Mucosa of rectum (tissue), 2 donors: Measurements from ENCODE around the gene AURKA.

ENCODE experiments used
- H3K27ac ChIP-seq, 2 donors: one replicate each; pipeline ENCODE4 v1.7.0; 2013; ENCODE audit warnings: inconsistent platforms in 2 of 2, low read depth in 2 of 2, low read length in 2 of 2
- H3K27me3 ChIP-seq, 2 donors: one replicate each; pipeline ENCODE4 v1.7.0; 2013; ENCODE audit warnings: low read length in 2 of 2; ENCODE audit not compliant: control insufficient read depth in 2 of 2, insufficient read depth in 2 of 2
- H3K36me3 ChIP-seq, 2 donors: one replicate each; pipeline ENCODE4 v1.7.0; 2013; ENCODE audit warnings: low read length in 2 of 2; ENCODE audit not compliant: control insufficient read depth in 2 of 2, insufficient read depth in 2 of 2
- H3K4me1 ChIP-seq, 2 donors: one replicate each; pipeline ENCODE4 v1.7.0; 2013; ENCODE audit warnings: low read length in 2 of 2, mild to moderate bottlenecking in 1 of 2; ENCODE audit not compliant: control insufficient read depth in 2 of 2, insufficient read depth in 2 of 2
- H3K4me3 ChIP-seq, 2 donors: one replicate each; pipeline ENCODE4 v1.7.0; 2013; ENCODE audit warnings: low read length in 2 of 2
- H3K9ac ChIP-seq, 2 donors: one replicate each; pipeline ENCODE4 v1.7.0; 2013; ENCODE audit warnings: low read length in 2 of 2, low read depth in 1 of 2, mild to moderate bottlenecking in 1 of 2
- H3K9me3 ChIP-seq, 2 donors: one replicate each; pipeline ENCODE4 v1.7.0; 2013; ENCODE audit warnings: low read length in 2 of 2; ENCODE audit not compliant: control insufficient read depth in 2 of 2
- donor health status: healthy.
- donor health status: Normal muscosa, but diverticular disease.

Gene AURKA

GRCh38 chr20:56363491-56363890 lies 28.5 kb downstream of the AURKA start:
- Histone ChIP-seq H3K9ac (no peak overlapping the region), H3K4me1 (peaks cover 6 to 8% of the 10 kb centered on the region in 2 donors), H3K27ac (no peak overlapping the region), H3K27me3 (no peaks in the 10 kb centered on the region), H3K9me3 (no peaks in the 10 kb centered on the region), H3K36me3 (peaks cover 6 to 13% of the 10 kb centered on the region in 2 donors), H3K4me3 (no peak overlapping the region)

GRCh38 chr20:56362833-56363413 lies 29.1 kb downstream of the AURKA start:
- no peaks in the 10 kb centered on the region for H3K27me3 ChIP-seq
- no peak overlapping the region for H3K27ac ChIP-seq
- peaks cover 6 to 8% of the 10 kb centered on the region in 2 donors for H3K4me1 ChIP-seq
- H3K9me3 ChIP-seq, result no peaks in the 10 kb centered on the region
- H3K4me3 ChIP-seq, result no peak overlapping the region
- H3K36me3 ChIP-seq, result peaks cover 6 to 13% of the 10 kb centered on the region in 2 donors
- H3K9ac ChIP-seq, result no peak overlapping the region

DNA sequence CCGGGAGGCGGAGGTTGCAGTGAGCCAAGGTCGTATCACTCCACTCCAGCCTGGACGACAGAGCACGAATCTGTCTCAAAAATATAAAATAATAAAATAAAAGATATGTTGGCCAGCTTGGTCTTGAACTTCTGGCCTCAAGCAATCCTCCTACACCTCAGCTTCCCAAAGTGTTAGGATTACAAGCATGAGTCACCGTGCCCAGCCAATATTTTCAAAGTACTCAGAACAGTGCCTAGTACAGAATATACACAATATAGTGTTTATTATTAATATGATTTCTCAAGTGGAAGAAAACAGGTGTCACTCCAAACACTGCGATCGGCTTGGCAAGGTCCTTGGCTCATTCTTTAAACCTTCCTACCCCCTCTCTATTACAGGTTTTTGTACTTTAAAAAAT lies 30.1 kb downstream of the AURKA start:
- Histone ChIP-seq H3K4me1 (peaks cover 6 to 8% of the 10 kb centered on the region in 2 donors), H3K36me3 (peaks cover 6 to 11% of the 10 kb centered on the region in 2 donors)

GRCh38 chr20:56360908-56361205 lies 31.2 kb downstream of the AURKA start:
- Histone ChIP-seq H3K4me1 (peaks cover 6 to 8% of the 10 kb centered on the region in 2 donors), H3K9me3 (no peaks in the 10 kb centered on the region), H3K27me3 (no peaks in the 10 kb centered on the region), H3K36me3 (peaks cover 0 to 3% of the 10 kb centered on the region in 2 donors), H3K4me3 (no peak overlapping the region), H3K9ac (no peak overlapping the region), H3K27ac (no peak overlapping the region)

More for the DNA sequence above, 30.1 kb downstream of the AURKA start:
- Histone ChIP-seq H3K4me3 (no peak overlapping the region), H3K27me3 (no peaks in the 10 kb centered on the region), H3K27ac (no peak overlapping the region), H3K9ac (no peak overlapping the region), H3K9me3 (no peaks in the 10 kb centered on the region)

GRCh38 chr20:56360133-56360907 lies 31.7 kb downstream of the AURKA start:
- Histone ChIP-seq H3K4me3 (peak overlapping the region; percentile 79 to 88), H3K9ac (peak overlapping the region in 1 of 2 donors; percentile 83), H3K27me3 (no peaks in the 10 kb centered on the region), H3K4me1 (peaks cover 6 to 8% of the 10 kb centered on the region in 2 donors), H3K9me3 (no peaks in the 10 kb centered on the region), H3K27ac (peak overlapping the region in 1 of 2 donors; percentile 38), H3K36me3 (peaks cover 0 to 2% of the 10 kb centered on the region in 2 donors)

DNA sequence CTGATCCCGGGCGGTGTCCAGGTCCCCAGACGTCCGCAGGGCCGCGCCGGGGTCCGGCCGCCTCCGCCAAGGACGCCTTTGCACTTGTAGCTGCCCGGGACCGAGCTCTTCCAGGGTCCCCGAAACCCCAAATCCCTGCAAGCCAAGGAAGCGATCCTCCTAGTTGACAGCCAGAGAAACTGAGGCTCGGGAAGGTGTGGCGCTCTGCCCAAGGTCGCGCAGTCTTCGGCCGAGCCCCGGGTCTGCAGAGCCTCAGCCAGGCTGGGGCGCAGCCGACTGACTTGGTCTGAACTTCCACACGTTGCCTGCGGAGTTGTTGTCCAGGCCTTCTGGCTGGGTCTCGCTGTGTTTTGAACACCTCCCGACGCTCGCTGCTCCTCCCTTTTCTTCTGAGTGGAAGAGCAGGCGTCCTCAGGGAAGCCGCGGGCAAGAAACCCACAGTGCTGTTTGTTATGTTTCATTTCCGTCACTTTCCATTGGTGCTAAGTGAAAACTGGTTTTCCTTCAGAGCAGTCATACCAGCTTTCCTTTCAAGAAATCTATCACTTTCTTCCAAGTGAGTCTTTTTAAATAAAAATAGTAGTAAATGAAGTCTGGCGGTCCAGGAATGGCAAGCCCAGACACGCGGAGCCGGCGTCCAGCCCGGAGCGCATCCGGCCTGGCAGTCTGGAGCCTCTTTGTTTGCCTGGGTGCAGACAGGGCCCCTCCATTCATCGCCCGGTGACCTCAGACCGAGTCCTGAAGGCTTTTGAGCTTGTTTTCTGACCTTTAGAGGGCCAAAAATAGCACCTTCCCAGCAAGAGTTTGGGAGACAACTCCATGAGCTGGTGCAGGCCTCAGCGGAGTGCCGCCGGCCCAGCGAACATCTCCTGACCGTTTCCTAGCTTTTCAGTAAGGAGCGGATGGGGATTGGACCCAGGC lies 32.5 kb downstream of the AURKA start:
- peak overlapping the region; percentile 79 to 88 for H3K4me3 ChIP-seq
- H3K9ac ChIP-seq, result peak overlapping the region; percentile 65 to 83
- no peaks in the 10 kb centered on the region for H3K36me3 ChIP-seq
- H3K4me1 ChIP-seq, result peaks cover 6 to 8% of the 10 kb centered on the region in 2 donors
- H3K9me3 ChIP-seq, result no peaks in the 10 kb centered on the region
- H3K27ac ChIP-seq, result peak overlapping the region; percentile 0 to 48
- H3K27me3 ChIP-seq, result no peaks in the 10 kb centered on the region

- H3K4me3 ChIP-seq, result peak within 1 kb of the TSS; percentile 79 to 88
- peak within 1 kb of the TSS; percentile 65 to 83 for H3K9ac ChIP-seq
- H3K4me1 ChIP-seq, result peaks cover 6 to 8% of the 10 kb centered on the region in 2 donors
- no peaks in the 10 kb centered on the region for H3K9me3 ChIP-seq
- no peaks in the 10 kb centered on the region for H3K36me3 ChIP-seq
- H3K27ac ChIP-seq, result peak within 1 kb of the TSS; percentile 0 to 48
- H3K27me3 ChIP-seq, result no peaks in the 10 kb centered on the region
Measured at GRCh38 chr20:56358600-56359211, 33.3 kb downstream of the AURKA start, which contains the start of gene FAM210B. Gene FAM210B, plus strand, starts transcription at chr20:56358974. Its CDS starts 32 bp downstream, at chr20:56359006.

GRCh38 chr20:56358070-56358469 lies 33.9 kb downstream of the AURKA start:
- Histone ChIP-seq H3K9ac (no peak overlapping the region), H3K36me3 (no peaks in the 10 kb centered on the region), H3K4me1 (peaks cover 6 to 8% of the 10 kb centered on the region in 2 donors), H3K9me3 (no peaks in the 10 kb centered on the region), H3K4me3 (peak overlapping the region in 1 of 2 donors; percentile 79), H3K27ac (no peak overlapping the region), H3K27me3 (no peaks in the 10 kb centered on the region)

DNA sequence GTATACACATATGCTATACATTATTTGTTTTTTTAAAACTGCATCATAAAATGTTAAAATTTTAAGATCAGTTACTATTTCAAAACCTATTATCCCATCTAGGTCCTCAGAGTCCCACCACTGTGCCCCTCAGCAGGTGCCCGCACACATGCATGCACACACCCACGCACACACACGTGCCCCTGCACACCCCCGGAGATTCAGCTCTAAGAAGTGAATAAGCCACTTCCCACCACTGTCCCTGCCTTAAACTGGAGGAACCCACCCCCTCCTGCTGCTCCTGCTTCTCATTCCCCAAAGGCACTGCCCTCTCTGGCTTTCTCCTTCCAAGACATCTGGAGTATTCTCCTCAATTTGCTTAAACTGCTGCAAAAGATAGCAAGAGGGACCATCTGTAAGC lies 38.7 kb downstream of the AURKA start:
- Histone ChIP-seq H3K9me3 (no peaks in the 10 kb centered on the region), H3K27ac (no peak overlapping the region), H3K9ac (no peak overlapping the region), H3K27me3 (no peaks in the 10 kb centered on the region), H3K4me3 (no peak overlapping the region), H3K36me3 (no peaks in the 10 kb centered on the region), H3K4me1 (peaks cover 0 to under 1% of the 10 kb centered on the region in 2 donors)
